8988T (cell line): ENCODE data around the gene PDE4B.

ENCODE experiments used
- DNase-seq: peaks from one replicate; pipeline ENCODE4 v3.0.0; 2011

Gene PDE4B

DNA sequence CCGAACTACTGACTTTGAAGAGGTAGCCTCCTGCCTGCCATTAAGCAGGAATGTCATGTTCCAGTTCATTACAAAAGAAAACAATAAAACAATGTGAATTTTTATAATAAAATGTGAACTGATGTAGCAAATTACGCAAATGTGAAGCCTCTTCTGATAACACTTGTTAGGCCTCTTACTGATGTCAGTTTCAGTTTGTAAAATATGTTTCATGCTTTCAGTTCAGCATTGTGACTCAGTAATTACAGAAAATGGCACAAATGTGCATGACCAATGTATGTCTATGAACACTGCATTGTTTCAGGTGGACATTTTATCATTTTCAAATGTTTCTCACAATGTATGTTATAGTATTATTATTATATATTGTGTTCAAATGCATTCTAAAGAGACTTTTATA, 581.5 kb downstream of the PDE4B start:
- no peak for DNase-seq

DNA sequence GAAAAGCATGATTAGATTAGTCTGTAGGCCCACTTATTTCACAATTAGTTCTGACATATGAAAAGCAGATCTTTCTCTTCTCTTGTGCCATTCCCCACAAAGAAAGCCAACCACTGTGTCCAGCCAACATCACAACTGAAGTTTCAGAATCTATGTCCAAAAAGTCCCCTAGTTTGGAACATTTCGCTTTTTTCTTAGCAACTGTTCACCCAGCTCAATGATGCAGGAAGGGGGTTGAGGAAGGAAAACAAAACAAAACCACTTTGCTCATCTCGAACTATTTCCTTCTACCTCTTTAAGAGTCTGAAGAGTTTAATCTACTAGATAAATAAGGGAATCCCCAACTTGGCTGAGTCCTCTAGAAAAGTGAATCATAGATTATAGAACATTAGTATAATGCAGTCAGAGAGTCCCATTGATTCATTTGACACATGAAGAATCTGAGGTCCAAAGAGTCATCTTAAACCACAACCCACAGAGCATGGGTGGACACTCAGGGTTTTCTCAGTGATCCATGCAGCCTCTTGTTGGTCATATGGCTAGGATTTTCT, 581.9 kb downstream of the PDE4B start:
- DNase-seq = no peak

DNA sequence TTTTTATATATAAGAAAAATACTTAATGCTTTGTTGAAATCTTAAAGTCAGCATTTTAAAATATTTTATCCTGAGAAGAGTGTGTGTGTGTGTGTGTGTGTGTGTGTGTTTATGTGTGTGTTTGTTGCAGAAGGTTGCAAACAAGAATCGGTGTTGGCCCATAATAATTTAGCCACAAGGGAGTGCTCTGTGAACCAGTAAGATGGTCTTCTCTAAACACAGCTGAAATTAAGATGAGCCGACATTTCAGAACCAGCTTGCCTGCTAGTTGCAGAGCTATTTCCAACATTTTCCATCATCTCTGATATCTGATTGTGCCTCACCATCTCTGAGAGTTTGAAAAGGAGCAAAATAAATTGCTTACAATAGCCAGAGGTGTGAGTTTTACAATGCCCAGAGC, 582.4 kb downstream of the PDE4B start:
- DNase-seq = no peak

DNA sequence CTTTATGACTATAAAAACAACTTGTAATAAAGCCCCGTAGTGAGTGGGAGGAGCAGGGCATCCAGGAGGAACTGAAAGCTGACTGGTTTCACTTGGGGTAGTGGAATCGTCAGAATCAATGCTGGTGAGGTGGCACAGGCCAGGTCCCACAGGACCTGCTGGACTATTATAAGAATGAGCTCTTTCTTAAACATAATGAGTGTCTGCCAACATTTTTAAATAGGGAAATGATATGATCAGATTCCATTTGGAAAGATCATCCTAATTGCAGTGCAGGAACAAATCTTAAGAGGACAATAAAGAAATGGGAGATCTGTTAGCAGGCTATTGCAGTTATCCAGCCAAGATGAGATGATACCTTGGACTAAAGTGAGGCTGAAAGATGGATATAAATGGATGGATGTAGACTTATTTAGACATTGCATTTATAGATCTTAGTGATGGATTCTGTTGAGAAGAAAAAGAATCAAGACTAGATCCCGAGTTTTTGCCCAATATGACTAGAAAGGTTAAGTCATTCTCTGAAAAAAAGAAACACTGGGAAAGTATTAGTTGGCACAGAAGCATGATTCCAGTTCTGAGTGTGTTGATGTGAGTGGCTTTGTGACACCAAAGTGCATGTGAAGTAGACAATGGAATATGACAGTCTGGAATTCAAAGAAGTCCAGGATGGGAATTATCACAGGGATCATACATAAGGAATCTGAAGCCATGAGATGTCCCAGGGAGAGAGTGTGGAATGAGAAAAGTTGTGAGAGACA, 587.9 kb downstream of the PDE4B start:
- DNase-seq = no peak

DNA sequence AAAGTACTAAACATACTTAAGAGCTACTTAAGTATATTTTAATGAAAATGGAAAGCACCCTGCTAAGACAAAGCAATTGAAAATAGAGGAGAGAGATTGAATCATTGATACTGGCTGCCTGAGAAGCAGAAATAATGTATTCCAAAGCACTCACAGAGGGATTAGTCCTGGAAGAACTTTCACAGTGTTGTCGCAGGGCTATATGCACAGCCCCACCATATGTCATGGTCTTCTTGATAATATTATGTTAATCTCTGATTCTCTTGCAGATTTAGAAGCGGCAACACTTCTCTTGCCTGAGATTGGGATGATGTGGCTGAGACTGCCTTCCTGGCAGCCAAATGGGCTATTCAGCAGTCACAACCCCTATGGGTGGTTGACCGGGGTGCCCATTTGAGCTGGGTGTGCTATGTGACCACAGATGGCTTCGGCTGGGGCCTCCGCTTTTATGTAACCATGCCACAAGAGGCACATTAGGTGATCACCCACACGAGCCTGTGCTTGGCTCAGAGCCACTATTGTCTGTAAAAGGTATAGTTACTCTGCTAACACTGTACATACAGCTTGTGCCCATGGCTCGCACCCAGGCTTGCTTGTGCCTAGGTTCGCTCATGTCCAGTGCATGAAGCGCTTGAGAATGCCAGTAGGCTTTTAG, 589.1 kb downstream of the PDE4B start:
- DNase-seq = no peak

DNA sequence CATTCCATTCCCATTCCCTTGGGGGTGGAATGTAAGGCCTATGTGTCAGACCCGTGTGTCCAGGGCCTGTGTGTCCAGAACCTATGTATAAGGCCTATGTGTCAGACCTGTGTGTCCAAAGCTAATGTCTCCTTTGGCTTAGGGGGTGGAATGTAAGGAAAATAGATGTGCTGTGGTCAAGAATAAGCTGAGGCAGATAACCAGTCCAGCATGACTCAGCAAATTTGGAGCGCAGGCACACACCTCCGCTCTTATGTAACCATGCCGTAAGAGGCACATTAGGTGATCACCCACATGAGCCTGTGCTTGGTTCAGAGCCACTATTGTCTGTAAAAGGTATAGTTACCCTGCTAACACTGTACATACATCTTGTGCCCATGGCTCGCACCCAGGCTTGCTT, 590.5 kb downstream of the PDE4B start:
- no peak for DNase-seq

DNA sequence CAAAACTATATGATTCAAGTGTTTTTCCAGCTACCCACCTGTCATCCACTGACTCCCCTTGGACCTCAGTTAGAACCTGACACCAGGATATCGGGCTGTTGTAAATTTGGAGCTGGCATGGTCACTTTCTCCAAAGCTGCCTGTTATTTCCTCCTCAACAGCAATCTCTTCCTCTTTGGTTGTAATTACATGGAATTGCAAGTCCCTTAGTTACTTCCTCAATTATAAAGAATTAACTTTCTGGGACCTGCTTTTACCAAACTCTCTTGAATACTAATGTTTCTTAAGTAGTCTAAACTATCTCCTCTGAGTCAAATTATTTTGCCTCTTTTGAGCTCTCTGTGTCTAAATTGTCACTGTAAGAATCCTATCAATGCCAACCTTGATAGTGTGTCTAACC, 590.9 kb downstream of the PDE4B start:
- no peak for DNase-seq

DNA sequence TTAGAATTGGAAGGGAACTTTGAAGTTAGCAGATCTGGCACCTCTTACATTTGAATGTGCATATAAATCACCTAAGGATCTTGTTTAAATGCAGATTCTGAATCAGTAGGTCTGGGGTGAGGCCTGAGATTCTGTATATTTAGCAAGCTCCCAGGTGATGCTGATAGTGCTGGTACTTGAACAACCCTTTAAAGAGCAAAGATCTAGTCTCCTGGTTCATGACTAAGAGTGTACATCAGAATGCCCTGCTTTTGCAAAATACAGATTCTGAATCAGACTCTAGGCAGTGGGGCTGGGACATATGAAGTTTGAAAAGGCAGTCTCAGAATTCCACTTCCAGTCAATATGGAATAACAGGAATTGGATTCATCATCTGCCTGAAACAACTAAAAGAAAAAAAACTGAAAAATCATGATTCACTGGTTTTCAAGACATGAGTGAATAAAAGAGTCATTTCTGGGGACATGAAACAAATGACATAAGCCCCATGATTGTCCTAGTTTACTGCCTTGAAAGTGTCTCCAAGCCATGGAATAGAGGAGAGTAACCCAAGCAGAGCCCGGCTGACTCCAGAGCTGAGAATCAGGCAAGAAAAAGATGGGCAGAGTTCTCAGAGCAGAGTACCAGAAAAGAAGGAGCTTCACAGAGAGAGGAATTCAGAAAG, 591.7 kb downstream of the PDE4B start:
- DNase-seq = no peak

DNA sequence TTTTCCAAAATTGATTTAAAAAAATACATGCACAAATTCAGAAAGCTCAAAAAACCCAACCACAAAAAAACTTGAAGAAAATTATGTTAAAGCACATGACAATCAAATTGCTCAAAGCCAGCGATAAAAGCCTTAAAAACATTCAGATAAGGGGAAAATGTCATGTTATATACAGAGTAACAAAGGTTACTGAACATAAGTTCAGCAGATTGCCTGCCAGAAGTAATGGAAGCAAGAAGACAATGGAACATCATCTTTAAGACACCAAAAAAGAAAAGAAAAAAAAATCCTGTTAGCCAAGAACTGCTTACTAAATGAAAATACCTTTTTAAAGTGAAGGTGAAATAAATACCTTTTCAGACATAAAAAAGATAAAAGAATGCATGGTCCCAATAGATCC, 594.0 kb downstream of the PDE4B start:
- DNase-seq = no peak

DNA sequence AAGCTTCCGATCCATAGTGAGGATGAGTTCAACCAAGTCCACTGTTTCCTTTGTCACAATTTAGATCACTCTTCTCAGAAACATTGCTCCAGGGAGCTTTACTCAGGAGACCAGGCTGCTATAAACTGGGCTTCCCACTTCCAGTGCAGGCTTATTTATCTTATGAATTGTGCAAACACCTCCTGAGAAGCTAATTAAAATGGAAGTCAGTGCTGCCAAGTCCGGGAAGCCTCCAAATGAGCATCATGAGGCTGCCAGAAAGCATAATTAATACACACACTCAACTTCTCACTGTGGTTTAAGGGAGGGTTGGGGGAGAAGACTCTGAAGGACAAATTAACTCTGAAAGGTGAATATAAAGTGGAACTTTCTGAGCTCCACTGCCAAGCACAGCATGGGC, 596.2 kb downstream of the PDE4B start:
- no peak for DNase-seq

DNA sequence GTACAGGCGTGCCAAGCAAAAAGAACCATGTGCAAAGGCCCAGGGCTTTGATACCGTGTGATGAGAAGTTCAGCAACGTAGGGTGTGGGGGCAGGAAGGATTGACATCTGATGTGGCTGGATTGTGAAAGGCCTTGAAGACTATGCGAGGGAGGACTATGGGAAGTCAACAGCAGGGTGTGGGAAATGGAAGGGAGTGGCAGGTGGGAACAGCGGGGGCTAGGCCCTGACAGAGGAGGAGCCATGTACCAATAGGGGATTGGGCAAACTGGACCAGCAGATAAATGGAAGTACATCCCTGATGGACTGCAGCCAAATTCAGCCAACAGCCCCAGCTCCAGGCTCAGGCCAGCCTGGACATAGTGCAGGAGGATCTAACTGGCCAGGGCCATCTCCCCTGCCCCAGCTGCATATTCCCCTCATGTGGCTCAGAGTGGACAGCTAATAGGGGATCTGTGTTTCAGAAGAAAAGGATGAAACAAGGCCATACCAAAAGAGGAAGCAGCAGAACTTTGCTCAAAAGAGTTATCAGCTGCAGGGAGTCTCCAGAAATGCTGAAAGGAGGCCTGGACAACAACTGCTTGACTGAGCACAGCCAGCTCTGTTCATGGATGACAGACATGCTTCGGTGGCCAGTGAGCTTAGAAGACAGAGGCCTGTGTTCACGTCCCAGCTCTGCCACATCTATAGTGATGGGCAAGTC, 601.0 kb downstream of the PDE4B start:
- DNase-seq = no peak

DNA sequence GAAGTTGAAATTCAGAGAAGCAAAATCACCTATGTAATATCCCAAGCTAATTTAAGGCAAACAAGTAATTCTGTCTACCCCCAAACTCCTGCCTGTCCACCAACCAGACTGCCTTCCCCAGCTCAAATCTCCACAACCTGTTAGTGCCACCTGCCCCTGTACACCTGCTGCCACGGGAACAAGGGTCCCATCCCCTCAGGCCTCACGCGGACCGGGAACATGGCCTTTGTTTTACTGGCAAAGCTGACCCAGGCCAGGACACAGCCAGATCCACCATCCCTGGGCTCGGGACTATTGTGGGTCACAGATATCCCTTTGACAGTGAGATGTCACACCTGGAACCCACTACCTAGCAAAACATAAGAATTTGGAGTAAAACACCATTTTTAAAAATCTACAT, 601.9 kb downstream of the PDE4B start:
- no peak for DNase-seq

DNA sequence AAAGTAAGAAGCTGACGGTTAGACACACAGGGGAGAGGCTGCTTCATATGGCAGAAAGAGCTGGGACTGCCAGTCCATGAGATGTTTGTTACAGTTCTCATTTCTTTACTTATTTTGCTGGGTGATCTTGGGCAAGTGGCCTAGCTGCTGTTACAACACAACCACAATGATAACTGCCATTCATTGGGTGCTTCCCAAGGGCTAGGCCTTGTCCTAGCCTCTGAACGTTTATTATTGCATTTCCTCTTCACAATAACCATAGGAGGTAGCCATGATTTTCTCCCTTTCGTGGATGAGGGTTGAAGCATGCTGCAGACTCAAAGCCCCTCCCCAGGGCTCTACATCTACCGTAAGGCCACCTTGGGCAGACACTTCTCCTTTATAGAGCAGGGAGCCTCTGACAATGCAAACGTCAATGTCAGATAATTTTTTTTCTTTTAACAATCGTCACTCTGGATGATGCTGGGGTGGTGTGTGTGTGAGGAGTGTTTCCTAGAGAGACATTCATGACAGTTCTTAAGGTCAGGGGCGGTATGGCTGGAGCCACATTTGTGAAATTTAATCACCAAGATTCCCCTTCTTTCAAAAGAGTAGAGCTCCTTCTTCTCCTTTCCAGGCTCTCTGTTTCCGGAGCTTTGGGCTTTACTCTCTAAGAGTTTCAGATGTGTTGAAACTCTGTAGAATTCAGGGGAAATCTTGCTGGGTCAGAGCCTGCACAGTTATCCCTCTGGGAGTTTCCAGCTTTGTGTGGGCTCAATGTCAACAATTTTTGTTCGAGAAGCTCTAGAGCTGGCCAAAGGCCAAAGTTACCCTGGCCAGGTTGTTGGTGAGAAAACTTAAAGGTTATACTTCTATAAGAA, 602.7 kb downstream of the PDE4B start:
- DNase-seq = no peak

DNA sequence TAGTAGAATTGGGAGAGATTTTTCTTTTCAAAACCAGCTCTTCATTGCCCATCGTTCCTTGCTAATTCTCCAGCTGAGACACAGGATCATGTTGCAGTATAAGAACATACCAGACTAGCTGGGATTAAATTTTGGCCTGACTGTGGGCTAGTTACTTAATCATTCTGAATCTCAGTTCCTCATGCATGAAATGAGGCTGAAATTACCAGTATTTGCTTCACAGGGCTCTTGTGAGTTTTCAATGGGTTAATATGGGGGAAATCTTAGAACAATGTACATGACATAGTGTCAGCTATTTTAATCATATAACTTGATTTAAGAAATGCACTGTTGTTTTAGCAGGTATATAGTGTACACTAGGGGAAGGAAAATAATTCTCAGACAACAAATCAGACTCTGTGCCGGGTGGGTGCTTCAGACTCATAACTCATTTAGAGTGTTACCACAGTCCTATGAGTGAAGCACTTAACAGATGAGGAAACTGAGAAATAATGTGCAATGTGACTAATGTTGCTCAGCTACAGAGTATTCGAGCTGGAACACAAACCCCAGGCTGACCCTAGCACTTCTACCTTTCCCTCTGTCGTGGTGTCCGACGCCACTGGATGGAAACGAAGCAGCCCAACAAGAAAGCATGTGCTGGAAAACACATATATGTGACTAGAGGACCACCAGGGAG, 603.7 kb downstream of the PDE4B start:
- DNase-seq = no peak

DNA sequence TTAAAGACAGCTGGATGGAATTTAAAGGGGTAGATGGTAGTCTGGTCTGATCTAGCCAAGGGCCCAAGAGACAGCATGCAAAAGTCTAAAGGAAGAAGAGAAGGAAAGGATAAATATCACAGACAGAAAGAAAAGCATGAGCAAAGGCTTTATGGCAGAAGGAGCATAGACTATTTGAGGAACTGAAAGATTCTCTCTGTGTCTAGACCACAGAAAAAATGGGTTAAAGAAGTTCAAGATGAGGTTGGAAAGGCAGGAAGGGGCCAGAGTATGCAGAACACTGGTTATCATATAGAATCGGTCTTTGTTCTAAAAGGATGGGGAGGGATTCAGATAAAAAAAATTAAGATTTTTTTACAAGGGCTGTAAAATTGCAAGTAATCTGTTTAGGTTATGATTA, 604.5 kb downstream of the PDE4B start:
- DNase-seq = no peak

DNA sequence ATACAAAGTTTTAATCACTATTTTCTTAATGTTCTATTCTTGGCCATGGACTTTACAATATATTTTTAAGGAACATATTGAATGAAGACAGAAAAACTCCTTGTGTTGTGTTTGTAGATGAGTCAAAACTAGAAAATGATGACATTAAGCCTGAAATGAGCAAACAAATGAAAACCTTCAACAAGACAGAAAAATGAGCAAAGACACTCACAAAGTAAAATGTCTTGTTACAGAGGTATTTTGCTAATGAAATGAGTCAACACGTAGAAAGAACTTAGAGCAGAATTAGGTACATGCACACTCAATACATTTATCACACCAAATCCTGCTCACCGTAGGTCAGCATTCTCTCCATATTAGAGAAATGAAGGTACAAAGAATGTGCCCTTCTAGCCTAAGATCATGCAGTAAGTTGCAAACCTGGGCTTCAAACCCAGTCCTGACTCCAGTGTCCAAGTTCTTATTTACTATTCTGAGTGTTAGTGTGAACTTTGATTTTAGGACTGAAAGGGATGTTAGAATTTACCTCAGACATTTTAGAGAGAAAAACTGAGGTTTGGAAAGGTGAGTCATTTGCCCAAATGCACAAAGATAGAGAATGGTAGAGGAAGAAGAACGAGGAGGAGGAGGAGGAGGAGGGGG, 607.3 kb downstream of the PDE4B start:
- DNase-seq = no peak

DNA sequence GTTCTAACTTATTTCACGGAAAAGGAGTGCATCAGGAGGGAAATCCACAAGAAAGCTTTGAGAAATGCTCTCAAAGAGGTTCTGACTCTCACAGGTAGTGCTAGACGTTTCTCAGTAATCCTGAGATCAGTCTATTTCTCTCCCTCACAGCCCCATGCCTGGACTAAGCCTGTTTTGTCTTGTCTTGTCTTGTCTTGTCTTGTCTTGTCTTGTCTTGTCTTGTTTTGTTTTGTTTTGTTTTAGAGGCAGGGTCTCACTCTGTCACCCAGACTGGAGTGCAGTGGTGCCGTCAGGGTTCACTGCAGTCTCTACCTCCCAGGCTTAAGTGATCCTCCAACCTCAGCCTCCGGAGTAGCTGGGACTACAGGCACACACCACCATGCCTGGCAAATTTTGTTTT, 608.0 kb downstream of the PDE4B start:
- no peak for DNase-seq

DNA sequence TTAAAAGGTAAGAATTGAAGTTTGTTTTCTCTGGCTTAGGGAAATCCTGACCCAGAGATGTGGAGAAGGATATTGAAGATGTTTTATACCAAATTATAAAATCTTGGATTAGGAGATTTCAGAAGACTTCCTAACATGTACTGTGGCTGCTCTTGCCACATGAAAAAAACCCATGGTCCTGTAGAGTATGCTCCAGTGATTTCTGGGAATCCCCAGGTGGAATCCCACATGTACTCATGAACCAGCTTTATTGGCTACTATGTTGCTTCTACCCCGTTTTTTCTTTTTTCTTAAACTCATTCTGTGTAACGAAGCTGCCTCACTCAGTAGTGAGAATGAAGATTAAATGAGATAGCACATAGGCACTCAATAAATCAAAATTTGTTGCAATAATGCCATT, 608.5 kb downstream of the PDE4B start:
- no peak for DNase-seq

DNA sequence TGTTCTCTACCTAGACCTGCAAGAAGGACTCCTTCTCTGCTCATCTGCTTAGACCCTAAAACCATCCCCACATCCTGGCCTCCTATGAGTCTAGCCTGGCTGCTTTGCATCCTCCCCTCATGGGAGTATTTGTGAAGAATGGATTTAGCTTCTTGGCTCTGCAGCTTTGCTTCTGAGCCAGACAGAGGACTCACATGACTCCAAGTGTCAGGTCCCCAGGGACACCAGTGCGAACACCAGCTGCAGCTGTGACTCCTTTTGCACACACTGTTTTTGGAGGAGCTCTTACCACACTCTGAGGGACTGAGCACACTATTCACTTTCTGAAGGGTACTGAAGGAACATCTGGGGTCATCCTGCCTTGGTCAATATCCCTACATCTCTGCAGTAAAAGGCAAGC, 609.5 kb downstream of the PDE4B start:
- DNase-seq = no peak

DNA sequence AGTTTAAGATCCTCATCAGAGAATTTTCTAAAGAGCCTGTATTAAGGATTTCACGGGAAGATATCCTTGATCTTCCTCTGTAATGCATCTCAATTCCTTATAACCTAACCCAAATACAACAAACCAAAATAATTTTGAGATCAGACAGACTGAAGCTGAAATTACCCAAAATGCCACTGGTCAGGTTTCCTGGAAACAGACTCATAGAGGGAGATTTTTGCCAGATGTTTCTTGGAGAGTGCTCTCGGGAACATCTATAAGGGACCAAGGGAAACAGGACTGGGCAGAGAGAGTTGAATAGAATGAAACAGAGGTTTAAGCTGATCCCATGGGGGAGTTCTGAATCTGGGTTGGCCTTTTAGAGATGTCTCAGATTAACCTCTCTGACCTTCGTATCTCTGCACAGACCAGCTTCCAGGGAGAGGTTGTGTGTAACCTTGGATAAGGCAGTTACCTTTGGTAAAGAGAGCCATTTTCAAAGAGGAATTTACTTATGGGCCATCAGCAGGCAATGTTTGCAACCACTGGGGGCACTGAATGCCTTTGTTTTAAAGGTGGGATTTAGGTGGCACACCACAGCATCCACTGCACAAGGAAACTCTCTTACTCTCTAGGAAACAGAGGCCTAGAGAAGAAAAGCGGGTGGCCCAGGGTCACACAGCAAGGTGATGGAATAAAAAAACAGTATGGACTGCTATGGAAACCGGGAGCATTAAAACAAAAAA, 610.5 kb downstream of the PDE4B start:
- DNase-seq = no peak

DNA sequence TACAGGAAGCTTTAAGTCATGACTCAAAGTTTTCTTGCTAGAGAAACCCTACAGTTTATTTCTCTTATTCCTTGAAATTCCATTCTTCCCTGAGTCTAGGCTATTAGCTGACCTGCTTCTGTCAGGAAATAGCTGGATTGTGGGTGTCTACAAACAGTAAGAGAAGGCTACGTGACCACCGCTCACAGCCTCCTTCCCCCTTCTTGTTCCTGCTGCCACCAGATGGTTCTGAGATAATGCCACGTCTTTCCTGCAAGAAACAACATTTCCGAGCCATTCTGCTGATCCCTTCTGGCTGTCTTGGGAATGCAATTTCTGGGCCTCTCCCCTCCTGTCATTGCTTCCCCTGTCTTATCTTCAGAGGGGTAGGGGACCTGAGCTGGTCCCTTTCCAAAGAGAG, 612.4 kb downstream of the PDE4B start:
- no peak for DNase-seq
